Activated naive CD4-positive, alpha-beta T cell (primary cell): ENCODE measurements around the gene TXNDC2.

Source experiments
- DNase-seq, 4 experiments: peaks; one replicate each; lab custom pipeline; 2025; lab: John Stamatoyannopoulos, UW

TXNDC2 gene

GRCh38 chr18:9860682-9861081 lies 25.1 kb upstream of the TXNDC2 start:
- no peak for DNase-seq

GRCh38 chr18:9861157-9861556 lies 24.6 kb upstream of the TXNDC2 start:
- DNase-seq = no peak

GRCh38 chr18:9861933-9862332 lies 23.8 kb upstream of the TXNDC2 start:
- DNase-seq = no peak

GRCh38 chr18:9862686-9863085 lies 23.1 kb upstream of the TXNDC2 start:
- no peak for DNase-seq

- DNase-seq = no peak
Observed at GRCh38 chr18:9863282-9863681, 22.5 kb upstream of the TXNDC2 start.

GRCh38 chr18:9865764-9866490 lies 19.8 kb upstream of the TXNDC2 start:
- no peak for DNase-seq

GRCh38 chr18:9866627-9867026 lies 19.1 kb upstream of the TXNDC2 start:
- no peak for DNase-seq

GRCh38 chr18:9867071-9867594 lies 18.6 kb upstream of the TXNDC2 start:
- DNase-seq = no peak

- DNase-seq = no peak
Observed at GRCh38 chr18:9868857-9869714, 16.7 kb upstream of the TXNDC2 start.

- DNase-seq = no peak
Observed at GRCh38 chr18:9869715-9870430, 15.9 kb upstream of the TXNDC2 start.

- no peak for DNase-seq
Observed at GRCh38 chr18:9870431-9871008, 15.3 kb upstream of the TXNDC2 start.

- DNase-seq = no peak
Observed at GRCh38 chr18:9871244-9871746, 14.5 kb upstream of the TXNDC2 start.

GRCh38 chr18:9872823-9873222 lies 12.9 kb upstream of the TXNDC2 start:
- DNase-seq = no peak

GRCh38 chr18:9874728-9875127 lies 11.0 kb upstream of the TXNDC2 start:
- DNase-seq = no peak

- DNase-seq = no peak
Observed at GRCh38 chr18:9876212-9876866, 9.4 kb upstream of the TXNDC2 start.

- no peak for DNase-seq
Observed at GRCh38 chr18:9876867-9877654, 8.7 kb upstream of the TXNDC2 start.

GRCh38 chr18:9877655-9878014 lies 8.1 kb upstream of the TXNDC2 start:
- DNase-seq = no peak

GRCh38 chr18:9878095-9878494 lies 7.7 kb upstream of the TXNDC2 start:
- DNase-seq = no peak

- DNase-seq = no peak
Observed at GRCh38 chr18:9878783-9879242, 7.0 kb upstream of the TXNDC2 start.

- DNase-seq = no peak
Observed at GRCh38 chr18:9884090-9884489, 1.7 kb upstream of the TXNDC2 start.
